Testis (tissue), 3 donors: Measurements from ENCODE around the gene DLG2. TPM values are rescaled to one million over a fixed set of nuclear protein-coding genes. Genes with fewer than 3 reads are reported as not detected.
"Not testable (repeated sequence)": the region's sequence is repeated elsewhere in the genome, so short reads cannot be mapped to it uniquely, and the experiment has no call there.

Experiments used
- DNase-seq: peaks from one replicate; pipeline ENCODE4 v3.0.0-alpha.2; 2019
- H3K27ac ChIP-seq, 2 donors: fragments of 200-600 bp; sonication (generic); one replicate each; pipeline ENCODE4 v1.5.1; 2019
- H3K27me3 ChIP-seq: fragments of 200-600 bp; sonication (generic); one replicate; pipeline ENCODE4 v1.5.1; 2019
- H3K36me3 ChIP-seq: fragments of 200-600 bp; sonication (generic); one replicate; pipeline ENCODE4 v1.5.1; 2017; ENCODE audit warnings: low read depth; ENCODE audit errors: missing control alignments
- H3K4me1 ChIP-seq: fragments of 200-600 bp; sonication (generic); one replicate; pipeline ENCODE4 v1.5.1; 2019
- H3K4me3 ChIP-seq, 2 donors: fragments of 200-600 bp; sonication (generic); one replicate each; pipeline ENCODE4 v1.5.1; 2017 to 2019
- H3K9me3 ChIP-seq: fragments of 200-600 bp; sonication (generic); one replicate; pipeline ENCODE4 v1.5.1; 2017
- CTCF ChIP-seq, 3 experiments: fragments of 450-650 bp in 2 of 3; fragments of 200-600 bp in 1 of 3; sonication (generic) in 1 of 3; IDR thresholded peaks; one replicate each; pipeline ENCODE4 v1.5.1; 2016 to 2019; ENCODE audit warnings: antibody characterized with exemption in 3 of 3, mild to moderate bottlenecking in 2 of 3, moderate library complexity in 1 of 3
- POLR2A ChIP-seq: fragments of 450-650 bp; IDR thresholded peaks from one replicate; pipeline ENCODE4 v1.6.1; 2017; ENCODE audit warnings: antibody characterized with exemption, mild to moderate bottlenecking, moderate library complexity
- WGBS, 2 donors: methylation state at CpG; one replicate each; pipeline ENCODE4 v1.1.5; 2018; 5-methylcytosine and 5-hydroxymethylcytosine counted together
- intact Hi-C: fragments of 100-400 bp; cut with DNase I; formaldehyde crosslinking; loops from one replicate; pipeline ENCODE4 v1.15.1; 2023; ENCODE audit warnings: low total_unique reads
- polyA plus RNA-seq: library from polyadenylated mRNA; stranded (reverse); fragments of 350-450 nt; fragmentation: Illumina TruSeq; extraction: RNeasy Lipid Tissue Mini Kit (QIAGEN cat#74804); gene quantifications from one replicate; pipeline ENCODE4 v1.2.3, GENCODE V29; 2014; ENCODE audit warnings: low read depth, low replicate concordance; ENCODE audit not compliant: insufficient read depth
- total RNA-seq, 2 donors: library from RNA; depleted of rRNA; stranded (reverse); fragments of >200 nt; gene quantifications; one replicate each; pipeline ENCODE4 v1.2.3, GENCODE V29; 2016

The DLG2 gene
- total and polyA plus RNA-seq, 3 donors from 2014 or later: 13.8 to 23.0 (median 14.1) TPM

DNA sequence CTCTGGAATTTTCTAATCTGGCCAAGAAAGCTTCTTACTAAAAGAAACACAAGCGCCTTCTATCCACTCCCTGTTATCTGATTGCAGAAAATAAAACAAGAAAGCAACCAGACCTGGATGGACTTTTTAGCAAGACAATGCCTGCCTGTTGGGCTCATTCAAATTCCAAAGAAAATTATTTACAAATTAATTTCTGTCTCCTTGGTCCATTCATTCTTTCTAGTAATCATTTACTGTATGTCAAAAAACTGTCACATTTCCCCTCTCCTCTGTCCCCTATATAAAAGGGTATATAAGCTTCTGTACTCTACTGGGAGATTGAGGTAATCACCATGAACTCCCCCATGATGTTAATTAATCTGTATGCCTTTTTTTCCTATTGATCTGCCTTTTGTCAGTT, 279.9 kb downstream of the DLG2 start:
- Histone ChIP-seq H3K4me1 (no peaks in the 10 kb centered on the region), H3K4me3 (no peak overlapping the region), H3K27ac (no peak overlapping the region), H3K27me3 (no peaks in the 10 kb centered on the region), H3K9me3 (no peaks in the 10 kb centered on the region), H3K36me3 (no peaks in the 10 kb centered on the region)
- WGBS, 2 donors: 47 to 50% methylated on average over 1 of the region's 1 CpG
- DNase-seq: no peak
- intact Hi-C loops: no loop called here
- no peak for TF ChIP-seq CTCF (IDR thresholded peaks at IDR 0.05)
- TF ChIP-seq POLR2A: no peak

- intact Hi-C loops: no loop called here
- 87 to 89% methylated on average over 6 of the region's 6 CpGs for WGBS, 2 donors
- Histone ChIP-seq H3K27me3 (no peaks in the 10 kb centered on the region), H3K27ac (no peak overlapping the region), H3K4me3 (no peak overlapping the region), H3K36me3 (no peaks in the 10 kb centered on the region), H3K4me1 (no peaks in the 10 kb centered on the region), H3K9me3 (no peaks in the 10 kb centered on the region)
- TF ChIP-seq POLR2A (no peak), CTCF (IDR thresholded peaks at IDR 0.05) (no peak)
- DNase-seq: no peak
Observed at GRCh38 chr11:85346484-85346883, 280.7 kb downstream of the DLG2 start.

DNA sequence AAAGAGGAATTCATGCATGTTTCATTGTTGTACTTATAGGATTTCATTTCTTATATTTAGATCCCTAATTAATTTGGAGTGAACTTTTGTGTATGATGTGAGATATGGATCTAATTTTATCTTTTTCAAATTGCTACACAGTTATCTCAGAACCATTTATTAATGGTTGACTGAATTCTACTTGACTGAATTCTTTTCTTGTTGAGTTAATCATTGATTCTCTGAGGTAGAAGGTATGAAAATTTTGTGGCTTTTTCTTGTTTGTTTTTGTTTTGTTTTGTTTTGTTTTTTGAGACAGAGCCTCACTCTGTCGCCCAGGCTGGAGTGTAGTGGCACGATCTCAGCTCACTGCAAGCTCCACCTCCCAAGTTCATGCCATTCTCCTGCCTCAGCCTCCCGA, 286.3 kb downstream of the DLG2 start:
- H3K27me3 ChIP-seq, DNase-seq, H3K27ac ChIP-seq, H3K4me3 ChIP-seq, H3K4me1 ChIP-seq, intact Hi-C loops, H3K9me3 ChIP-seq, H3K36me3 ChIP-seq: not testable (repeated sequence)
- 85 to 98% methylated on average over 3 of the region's 3 CpGs for WGBS, 2 donors

DNA sequence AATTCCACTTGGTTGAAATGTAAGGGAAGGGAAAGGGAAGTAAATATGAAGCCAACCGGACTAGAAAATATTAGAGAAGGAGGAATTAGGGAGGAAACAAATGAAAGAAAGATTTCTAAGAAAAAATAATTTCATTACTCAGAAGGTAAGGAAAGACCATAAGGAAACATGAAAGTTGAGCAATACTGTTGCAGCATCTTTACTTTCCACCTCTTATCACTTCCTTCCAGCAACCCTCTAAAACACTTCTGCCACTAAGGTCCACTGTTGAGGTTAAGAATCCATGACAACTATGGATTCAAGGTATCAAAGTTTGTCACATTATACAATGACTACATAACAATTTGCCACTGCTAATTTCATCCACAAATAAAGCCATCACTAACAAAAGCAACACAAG, 308.6 kb downstream of the DLG2 start:
- Histone ChIP-seq H3K27me3 (no peaks in the 10 kb centered on the region), H3K4me1 (no peaks in the 10 kb centered on the region), H3K9me3 (no peaks in the 10 kb centered on the region), H3K36me3 (no peaks in the 10 kb centered on the region), H3K4me3 (no peak overlapping the region), H3K27ac (no peak overlapping the region)
- intact Hi-C loops: no loop called here
- TF ChIP-seq POLR2A (no peak), CTCF (IDR thresholded peaks at IDR 0.05) (no peak)
- 71 to 77% methylated on average over 1 of the region's 1 CpG for WGBS, 2 donors
- no peak for DNase-seq

DNA sequence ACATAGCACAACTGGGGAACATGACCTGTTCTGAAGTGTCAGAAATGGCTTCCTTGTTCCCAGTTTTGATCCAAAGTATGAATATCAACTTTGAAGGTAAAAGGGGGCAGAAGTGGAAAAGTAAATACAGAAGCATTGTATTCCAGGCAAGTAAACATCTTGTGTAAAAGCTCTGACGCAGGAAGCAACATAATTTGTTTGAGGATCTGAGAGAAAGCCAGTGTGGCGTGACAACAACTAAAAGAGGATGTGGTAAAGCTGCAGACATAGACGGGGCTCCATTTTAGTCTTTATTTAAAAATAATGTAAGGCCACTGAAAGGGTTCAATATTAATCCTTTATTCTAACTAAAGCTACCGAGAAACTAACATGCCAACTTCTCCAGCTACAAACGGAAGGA, 310.2 kb downstream of the DLG2 start:
- no peaks in the 10 kb centered on the region for H3K36me3 ChIP-seq
- no peak for DNase-seq
- intact Hi-C loops: no loop called here
- no peak overlapping the region for H3K4me3 ChIP-seq
- H3K9me3 ChIP-seq: no peaks in the 10 kb centered on the region
- no peaks in the 10 kb centered on the region for H3K27me3 ChIP-seq
- H3K27ac ChIP-seq: no peak overlapping the region
- no peak for TF ChIP-seq POLR2A
- no peak for TF ChIP-seq CTCF (IDR thresholded peaks at IDR 0.05)
- WGBS, 2 donors: 89 to 90% methylated on average over 5 of the region's 5 CpGs
- H3K4me1 ChIP-seq: no peaks in the 10 kb centered on the region
